Measurements from ENCODE around the gene LINGO3.

DNA sequence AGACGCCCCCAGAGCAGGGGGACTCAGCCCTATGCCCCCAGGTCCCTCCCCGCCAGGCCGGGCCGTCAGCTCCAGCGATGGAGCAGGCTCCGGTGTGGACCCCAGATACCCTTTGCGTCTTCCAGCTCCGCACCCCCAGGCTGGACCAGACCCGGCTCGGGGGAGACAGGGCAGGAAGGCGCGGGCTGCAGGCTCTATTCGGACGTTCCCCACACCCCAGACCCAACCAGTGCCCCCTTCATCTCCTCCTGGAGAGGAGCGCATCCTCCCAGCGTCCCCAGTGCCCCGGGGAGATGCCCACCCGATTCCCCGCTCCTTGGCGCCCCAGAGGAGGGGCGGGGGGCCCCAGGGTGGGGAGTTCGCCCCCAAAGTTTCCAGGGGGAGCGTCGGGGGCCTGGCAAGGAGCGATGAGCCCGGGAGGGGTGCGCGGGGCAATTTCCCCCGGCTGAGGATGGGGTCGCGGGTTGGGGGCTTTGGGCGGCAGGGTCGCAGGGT lies 389 bp downstream of the LINGO3 start:
- TF ChIP-seq POLR2A (IDR thresholded peaks at IDR 0.05) = no peak
- TF ChIP-seq, protein P1, sequence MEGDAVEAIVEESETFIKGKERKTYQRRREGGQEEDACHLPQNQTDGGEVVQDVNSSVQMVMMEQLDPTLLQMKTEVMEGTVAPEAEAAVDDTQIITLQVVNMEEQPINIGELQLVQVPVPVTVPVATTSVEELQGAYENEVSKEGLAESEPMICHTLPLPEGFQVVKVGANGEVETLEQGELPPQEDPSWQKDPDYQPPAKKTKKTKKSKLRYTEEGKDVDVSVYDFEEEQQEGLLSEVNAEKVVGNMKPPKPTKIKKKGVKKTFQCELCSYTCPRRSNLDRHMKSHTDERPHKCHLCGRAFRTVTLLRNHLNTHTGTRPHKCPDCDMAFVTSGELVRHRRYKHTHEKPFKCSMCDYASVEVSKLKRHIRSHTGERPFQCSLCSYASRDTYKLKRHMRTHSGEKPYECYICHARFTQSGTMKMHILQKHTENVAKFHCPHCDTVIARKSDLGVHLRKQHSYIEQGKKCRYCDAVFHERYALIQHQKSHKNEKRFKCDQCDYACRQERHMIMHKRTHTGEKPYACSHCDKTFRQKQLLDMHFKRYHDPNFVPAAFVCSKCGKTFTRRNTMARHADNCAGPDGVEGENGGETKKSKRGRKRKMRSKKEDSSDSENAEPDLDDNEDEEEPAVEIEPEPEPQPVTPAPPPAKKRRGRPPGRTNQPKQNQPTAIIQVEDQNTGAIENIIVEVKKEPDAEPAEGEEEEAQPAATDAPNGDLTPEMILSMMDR (IDR thresholded peaks at IDR 0.05) = no peak
